ENCODE data around the gene HDAC4. TPM values are rescaled to one million over a fixed set of nuclear protein-coding genes. Genes with fewer than 3 reads are reported as not detected.
"Not testable (repeated sequence)": the region's sequence is repeated elsewhere in the genome, so short reads cannot be mapped to it uniquely, and the experiment has no call there.

The HDAC4 gene
- total and polyA plus RNA-seq, 4 donors: 6.8 to 75.5 (median 30.2) TPM

GRCh38 chr2:239285932-239286230, 114.9 kb downstream of the HDAC4 start:
- Histone ChIP-seq H3K27ac (ENCODE audit: low read depth in 1 of 2, low read length in 2 of 2) (no peak overlapping the region), H3K4me1 (ENCODE audit: control insufficient read depth in 1 of 2, insufficient read depth in 2 of 2, low read length in 2 of 2) (peaks cover 0 to 3% of the 10 kb centered on the region in 2 donors), H3K4me3 (ENCODE audit: low read length in 2 of 2) (no peak overlapping the region), H3K27me3 (ENCODE audit: control insufficient read depth in 1 of 2, insufficient read depth in 2 of 2, low read length in 1 of 2) (no peaks in the 10 kb centered on the region), H3K36me3 (ENCODE audit: control insufficient read depth in 1 of 2, insufficient read depth in 2 of 2, low read length in 1 of 2) (no peaks in the 10 kb centered on the region), H3K9me3 (ENCODE audit: control insufficient read depth, low read length) (no peaks in the 10 kb centered on the region)
- 94 to 99% methylated on average over 3 of the region's 3 CpGs for WGBS, 2 donors
- intact Hi-C loops (cut with DNase I): no loop called here
- ATAC-seq (ENCODE audit: low FRiP score) (no peak), DNase-seq (no peak)

GRCh38 chr2:239285071-239285931, 115.5 kb downstream of the HDAC4 start:
- DNase-seq: peak; percentile 45 to 74
- Histone ChIP-seq H3K4me1 (ENCODE audit: control insufficient read depth in 1 of 2, insufficient read depth in 2 of 2, low read length in 2 of 2) (peaks cover 0 to 2% of the 10 kb centered on the region in 2 donors), H3K27ac (ENCODE audit: low read depth in 1 of 2, low read length in 2 of 2) (no peak overlapping the region), H3K36me3 (ENCODE audit: control insufficient read depth in 1 of 2, insufficient read depth in 2 of 2, low read length in 1 of 2) (no peaks in the 10 kb centered on the region), H3K9me3 (ENCODE audit: control insufficient read depth, low read length) (no peaks in the 10 kb centered on the region), H3K27me3 (ENCODE audit: control insufficient read depth in 1 of 2, insufficient read depth in 2 of 2, low read length in 1 of 2) (no peaks in the 10 kb centered on the region), H3K4me3 (ENCODE audit: low read length in 2 of 2) (no peak overlapping the region)
- intact Hi-C loops (cut with DNase I): no loop called here
- ATAC-seq (ENCODE audit: low FRiP score): peak; percentile 44
- WGBS, 2 donors: 81 to 83% methylated on average over 26 of the region's 26 CpGs

GRCh38 chr2:239283961-239284795, 116.6 kb downstream of the HDAC4 start:
- intact Hi-C loops (cut with DNase I): no loop called here
- WGBS, 2 donors: 94% methylated on average over 31 of the region's 31 CpGs
- DNase-seq (peak in 1 of 2 donors; percentile 73), ATAC-seq (ENCODE audit: low FRiP score) (peak; percentile 21)
- H3K36me3 ChIP-seq (ENCODE audit: control insufficient read depth in 1 of 2, insufficient read depth in 2 of 2, low read length in 1 of 2): no peaks in the 10 kb centered on the region
- no peaks in the 10 kb centered on the region for H3K27me3 ChIP-seq (ENCODE audit: control insufficient read depth in 1 of 2, insufficient read depth in 2 of 2, low read length in 1 of 2)
- H3K4me1 ChIP-seq (ENCODE audit: control insufficient read depth in 1 of 2, insufficient read depth in 2 of 2, low read length in 2 of 2): no peaks in the 10 kb centered on the region
- H3K4me3 ChIP-seq (ENCODE audit: low read length in 2 of 2): no peak overlapping the region
- no peak overlapping the region for H3K27ac ChIP-seq (ENCODE audit: low read depth in 1 of 2, low read length in 2 of 2)
- no peaks in the 10 kb centered on the region for H3K9me3 ChIP-seq (ENCODE audit: control insufficient read depth, low read length)

GRCh38 chr2:239283288-239283945, 117.4 kb downstream of the HDAC4 start:
- intact Hi-C loops (cut with DNase I): no loop called here
- Histone ChIP-seq H3K9me3 (ENCODE audit: control insufficient read depth, low read length) (no peaks in the 10 kb centered on the region), H3K4me3 (ENCODE audit: low read length in 2 of 2) (no peak overlapping the region), H3K4me1 (ENCODE audit: control insufficient read depth in 1 of 2, insufficient read depth in 2 of 2, low read length in 2 of 2) (no peaks in the 10 kb centered on the region), H3K27ac (ENCODE audit: low read depth in 1 of 2, low read length in 2 of 2) (no peak overlapping the region), H3K27me3 (ENCODE audit: control insufficient read depth in 1 of 2, insufficient read depth in 2 of 2, low read length in 1 of 2) (no peaks in the 10 kb centered on the region), H3K36me3 (ENCODE audit: control insufficient read depth in 1 of 2, insufficient read depth in 2 of 2, low read length in 1 of 2) (no peaks in the 10 kb centered on the region)
- ATAC-seq (ENCODE audit: low FRiP score) (no peak), DNase-seq (no peak)
- 95 to 96% methylated on average over 29 of the region's 29 CpGs for WGBS, 2 donors

- intact Hi-C loops (cut with DNase I): no loop called here
- Histone ChIP-seq H3K27ac (ENCODE audit: low read depth in 1 of 2, low read length in 2 of 2) (no peak overlapping the region), H3K9me3 (ENCODE audit: control insufficient read depth, low read length) (no peaks in the 10 kb centered on the region), H3K36me3 (ENCODE audit: control insufficient read depth in 1 of 2, insufficient read depth in 2 of 2, low read length in 1 of 2) (no peaks in the 10 kb centered on the region), H3K4me3 (ENCODE audit: low read length in 2 of 2) (no peak overlapping the region), H3K4me1 (ENCODE audit: control insufficient read depth in 1 of 2, insufficient read depth in 2 of 2, low read length in 2 of 2) (no peaks in the 10 kb centered on the region), H3K27me3 (ENCODE audit: control insufficient read depth in 1 of 2, insufficient read depth in 2 of 2, low read length in 1 of 2) (no peaks in the 10 kb centered on the region)
- 96 to 97% methylated on average over 9 of the region's 9 CpGs for WGBS, 2 donors
- no peak for DNase-seq
- no peak for ATAC-seq (ENCODE audit: low FRiP score)
These were observed 118.2 kb downstream of the HDAC4 start for GRCh38 chr2:239282448-239283287.

GRCh38 chr2:239280296-239281017, 120.4 kb downstream of the HDAC4 start:
- H3K27ac ChIP-seq (ENCODE audit: low read depth in 1 of 2, low read length in 2 of 2); H3K4me1 ChIP-seq (ENCODE audit: control insufficient read depth in 1 of 2, insufficient read depth in 2 of 2, low read length in 2 of 2); ATAC-seq (ENCODE audit: low FRiP score); H3K9me3 ChIP-seq (ENCODE audit: control insufficient read depth, low read length); H3K27me3 ChIP-seq (ENCODE audit: control insufficient read depth in 1 of 2, insufficient read depth in 2 of 2, low read length in 1 of 2); H3K36me3 ChIP-seq (ENCODE audit: control insufficient read depth in 1 of 2, insufficient read depth in 2 of 2, low read length in 1 of 2); intact Hi-C loops (cut with DNase I); H3K4me3 ChIP-seq (ENCODE audit: low read length in 2 of 2): not testable (repeated sequence)
- WGBS, 2 donors: 52 to 59% methylated on average over 14 of the region's 14 CpGs
- peak; percentile 75 to 85 for DNase-seq

- H3K27ac ChIP-seq (ENCODE audit: low read depth in 1 of 2, low read length in 2 of 2): no peak overlapping the region
- H3K4me1 ChIP-seq (ENCODE audit: control insufficient read depth in 1 of 2, insufficient read depth in 2 of 2, low read length in 2 of 2): no peaks in the 10 kb centered on the region
- peak in 1 of 2 donors; percentile 71 for DNase-seq
- no peaks in the 10 kb centered on the region for H3K36me3 ChIP-seq (ENCODE audit: control insufficient read depth in 1 of 2, insufficient read depth in 2 of 2, low read length in 1 of 2)
- intact Hi-C loops (cut with DNase I): no loop called here
- no peak for ATAC-seq (ENCODE audit: low FRiP score)
- WGBS, 2 donors: 87 to 89% methylated on average over 20 of the region's 20 CpGs
- H3K9me3 ChIP-seq (ENCODE audit: control insufficient read depth, low read length): no peaks in the 10 kb centered on the region
- no peak overlapping the region for H3K4me3 ChIP-seq (ENCODE audit: low read length in 2 of 2)
- no peaks in the 10 kb centered on the region for H3K27me3 ChIP-seq (ENCODE audit: control insufficient read depth in 1 of 2, insufficient read depth in 2 of 2, low read length in 1 of 2)
These were observed 121.1 kb downstream of the HDAC4 start for GRCh38 chr2:239279508-239280295.
